Muscle of leg (tissue), 11 donors: Measurements from ENCODE around the gene STX8. TPM values are rescaled to one million over a fixed set of nuclear protein-coding genes. Genes with fewer than 3 reads are reported as not detected.

Experiments used
- DNase-seq: peaks from one replicate; pipeline ENCODE4 v3.0.0; 2013
- H3K27ac ChIP-seq: one replicate; pipeline ENCODE4 v1.5.1; 2013; ENCODE audit warnings: mild to moderate bottlenecking, low read length, control low read depth
- H3K27me3 ChIP-seq: one replicate; pipeline ENCODE4 v1.6.1; 2013; ENCODE audit warnings: low read length; ENCODE audit not compliant: control insufficient read depth, insufficient read depth
- H3K36me3 ChIP-seq: one replicate; pipeline ENCODE4 v1.6.1; 2013; ENCODE audit warnings: low read length; ENCODE audit not compliant: control insufficient read depth, insufficient read depth
- H3K4me1 ChIP-seq: one replicate; pipeline ENCODE4 v1.6.1; 2013; ENCODE audit warnings: low read length; ENCODE audit not compliant: control insufficient read depth, insufficient read depth
- H3K4me3 ChIP-seq: one replicate; pipeline ENCODE4 v1.5.1; 2013; ENCODE audit warnings: low read length, control low read depth
- H3K9me3 ChIP-seq: replicated peaks from 2 replicates; pipeline ENCODE4 v1.6.1; 2013; ENCODE audit warnings: low read depth, low read length; ENCODE audit not compliant: control insufficient read depth
- WGBS: methylation state at CpG from one replicate; pipeline ENCODE4 v1.1.5; 2013; ENCODE audit warnings: missing lambda C conversion rate; ENCODE audit not compliant: insufficient coverage; 5-methylcytosine and 5-hydroxymethylcytosine counted together
- polyA plus RNA-seq, 8 donors: library from polyadenylated mRNA; unstranded; fragments of 120-200 nt; gene quantifications; one replicate each; pipeline versions ENCODE4 v1.2.1 to v1.2.3, GENCODE V29; 2013; ENCODE audit warnings: inconsistent platforms in 1 of 8, low replicate concordance in 1 of 8; ENCODE audit not compliant: insufficient read length in 8 of 8, insufficient read depth in 1 of 8
- total RNA-seq: library from RNA; stranded (reverse); fragments of 120-200 nt; gene quantifications from one replicate; pipeline ENCODE4 v1.2.4, GENCODE V29; 2013

STX8 gene
- total and polyA plus RNA-seq, 9 donors, result 39.1 to 68.8 (median 46.2) TPM

- no peaks in the 10 kb centered on the region for H3K36me3 ChIP-seq
- no peak overlapping the region for H3K27ac ChIP-seq
- no peaks in the 10 kb centered on the region for H3K27me3 ChIP-seq
- no peak overlapping the region for H3K4me3 ChIP-seq
- WGBS, result 67% methylated on average over 1 of the region's 3 CpGs
- H3K4me1 ChIP-seq, result peaks cover 22% of the 10 kb centered on the region
- H3K9me3 ChIP-seq, result no peaks in the 10 kb centered on the region
- DNase-seq, result peak; percentile 46
Observed at GRCh38 chr17:9434642-9435057, 141.0 kb downstream of the STX8 start.

GRCh38 chr17:9432934-9433421 is 142.6 kb downstream of the STX8 start:
- Histone ChIP-seq H3K36me3 (no peaks in the 10 kb centered on the region), H3K4me3 (no peak overlapping the region), H3K4me1 (peaks cover 23% of the 10 kb centered on the region), H3K9me3 (no peaks in the 10 kb centered on the region), H3K27ac (peak overlapping the region; percentile 71), H3K27me3 (no peaks in the 10 kb centered on the region)
- DNase-seq, result peak; percentile 34
- 83% methylated on average over 4 of the region's 7 CpGs for WGBS

- H3K4me3 ChIP-seq, result no peak overlapping the region
- no peaks in the 10 kb centered on the region for H3K27me3 ChIP-seq
- H3K36me3 ChIP-seq, result no peaks in the 10 kb centered on the region
- peak overlapping the region; percentile 71 for H3K27ac ChIP-seq
- 0% methylated on average over 1 of the region's 6 CpGs for WGBS
- no peaks in the 10 kb centered on the region for H3K9me3 ChIP-seq
- DNase-seq, result peak; percentile 92
- peaks cover 30% of the 10 kb centered on the region for H3K4me1 ChIP-seq
Observed at GRCh38 chr17:9432134-9432885, 143.3 kb downstream of the STX8 start.

GRCh38 chr17:9431620-9432019 is 144.0 kb downstream of the STX8 start:
- H3K27me3 ChIP-seq, result no peaks in the 10 kb centered on the region
- peak overlapping the region; percentile 71 for H3K27ac ChIP-seq
- DNase-seq, result peak; percentile 44
- H3K4me3 ChIP-seq, result no peak overlapping the region
- no peaks in the 10 kb centered on the region for H3K36me3 ChIP-seq
- WGBS, result 21% methylated on average over 2 of the region's 2 CpGs
- no peaks in the 10 kb centered on the region for H3K9me3 ChIP-seq
- peaks cover 31% of the 10 kb centered on the region for H3K4me1 ChIP-seq

GRCh38 chr17:9427465-9428315 is 147.9 kb downstream of the STX8 start:
- Histone ChIP-seq H3K36me3 (no peaks in the 10 kb centered on the region), H3K4me3 (no peak overlapping the region), H3K27me3 (no peaks in the 10 kb centered on the region), H3K9me3 (no peaks in the 10 kb centered on the region), H3K4me1 (peaks cover 14% of the 10 kb centered on the region), H3K27ac (peak overlapping the region; percentile 89)
- WGBS, result 7% methylated on average over 5 of the region's 11 CpGs
- peak; percentile 95 for DNase-seq

GRCh38 chr17:9424071-9424640 is 151.5 kb downstream of the STX8 start:
- Histone ChIP-seq H3K4me1 (peaks cover 11% of the 10 kb centered on the region), H3K27ac (no peak overlapping the region), H3K36me3 (no peaks in the 10 kb centered on the region), H3K27me3 (no peaks in the 10 kb centered on the region), H3K4me3 (no peak overlapping the region), H3K9me3 (peaks cover 2% of the 10 kb centered on the region)
- no peak for DNase-seq
- 72% methylated on average over 8 of the region's 8 CpGs for WGBS

GRCh38 chr17:9421525-9421924 is 154.1 kb downstream of the STX8 start:
- H3K27me3 ChIP-seq, result no peaks in the 10 kb centered on the region

GRCh38 chr17:9419932-9420453 is 155.6 kb downstream of the STX8 start:
- no peak overlapping the region for H3K4me3 ChIP-seq
- H3K27ac ChIP-seq, result no peak overlapping the region
- no peaks in the 10 kb centered on the region for H3K4me1 ChIP-seq
- no peaks in the 10 kb centered on the region for H3K27me3 ChIP-seq
- WGBS, result 92% methylated on average over 7 of the region's 10 CpGs
- H3K36me3 ChIP-seq, result no peaks in the 10 kb centered on the region
- no peak for DNase-seq
- peaks cover 9% of the 10 kb centered on the region for H3K9me3 ChIP-seq

More at GRCh38 chr17:9421525-9421924, 154.1 kb downstream of the STX8 start:
- WGBS, result 100% methylated on average over 1 of the region's 4 CpGs
- Histone ChIP-seq H3K4me3 (no peak overlapping the region), H3K27ac (no peak overlapping the region), H3K4me1 (no peaks in the 10 kb centered on the region), H3K36me3 (no peaks in the 10 kb centered on the region), H3K9me3 (peaks cover 9% of the 10 kb centered on the region)
- peak; percentile 32 for DNase-seq

GRCh38 chr17:9414471-9414870 is 161.1 kb downstream of the STX8 start:
- Histone ChIP-seq H3K4me3 (no peak overlapping the region), H3K27ac (no peak overlapping the region), H3K27me3 (no peaks in the 10 kb centered on the region), H3K36me3 (no peaks in the 10 kb centered on the region), H3K4me1 (peaks cover 5% of the 10 kb centered on the region), H3K9me3 (peaks cover 7% of the 10 kb centered on the region)
- no CpG with 5 or more reads among the region's 3 CpGs for WGBS
- DNase-seq, result no peak

- Histone ChIP-seq H3K9me3 (no peaks in the 10 kb centered on the region), H3K36me3 (no peaks in the 10 kb centered on the region), H3K27ac (no peak overlapping the region), H3K4me3 (no peak overlapping the region), H3K27me3 (no peaks in the 10 kb centered on the region), H3K4me1 (peaks cover 13% of the 10 kb centered on the region)
- no peak for DNase-seq
- WGBS, result no CpG with 5 or more reads among the region's 2 CpGs
Observed at GRCh38 chr17:9410737-9411136, 164.9 kb downstream of the STX8 start.
